ENCODE data around the gene VHLL.

Gene VHLL

DNA sequence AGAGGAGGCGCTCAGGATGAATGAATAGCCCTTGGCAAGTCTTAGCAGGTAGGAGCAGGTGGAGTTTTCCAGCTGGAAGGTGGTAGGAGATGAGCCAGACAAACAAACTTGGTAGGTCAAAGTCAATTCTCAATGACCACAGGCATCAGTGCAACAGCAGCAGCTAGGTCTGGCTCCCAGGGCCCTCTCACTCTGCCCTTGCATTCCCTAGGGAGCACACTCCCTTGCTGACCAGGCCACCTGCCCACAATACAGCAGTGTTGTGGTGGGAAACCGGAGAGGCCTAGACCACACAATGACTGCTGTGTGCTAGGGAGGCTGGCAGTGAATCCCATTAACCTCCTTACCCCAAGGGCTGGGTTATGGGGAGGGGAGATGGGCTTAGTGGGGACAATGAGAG is 38.2 kb downstream of the VHLL start:
- DNase-seq (ENCODE audit: low spot score): no peak
- TF ChIP-seq, protein P1, sequence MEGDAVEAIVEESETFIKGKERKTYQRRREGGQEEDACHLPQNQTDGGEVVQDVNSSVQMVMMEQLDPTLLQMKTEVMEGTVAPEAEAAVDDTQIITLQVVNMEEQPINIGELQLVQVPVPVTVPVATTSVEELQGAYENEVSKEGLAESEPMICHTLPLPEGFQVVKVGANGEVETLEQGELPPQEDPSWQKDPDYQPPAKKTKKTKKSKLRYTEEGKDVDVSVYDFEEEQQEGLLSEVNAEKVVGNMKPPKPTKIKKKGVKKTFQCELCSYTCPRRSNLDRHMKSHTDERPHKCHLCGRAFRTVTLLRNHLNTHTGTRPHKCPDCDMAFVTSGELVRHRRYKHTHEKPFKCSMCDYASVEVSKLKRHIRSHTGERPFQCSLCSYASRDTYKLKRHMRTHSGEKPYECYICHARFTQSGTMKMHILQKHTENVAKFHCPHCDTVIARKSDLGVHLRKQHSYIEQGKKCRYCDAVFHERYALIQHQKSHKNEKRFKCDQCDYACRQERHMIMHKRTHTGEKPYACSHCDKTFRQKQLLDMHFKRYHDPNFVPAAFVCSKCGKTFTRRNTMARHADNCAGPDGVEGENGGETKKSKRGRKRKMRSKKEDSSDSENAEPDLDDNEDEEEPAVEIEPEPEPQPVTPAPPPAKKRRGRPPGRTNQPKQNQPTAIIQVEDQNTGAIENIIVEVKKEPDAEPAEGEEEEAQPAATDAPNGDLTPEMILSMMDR (IDR thresholded peaks at IDR 0.05; ENCODE audit: extremely low read depth, insufficient read depth, missing control alignments): no peak
- in situ Hi-C loops (cut with MboI; ENCODE audit: low pct_unique_long_range_greater_than_20kb, low sequenced_read_pairs, unreplicated experiment): no loop called here

DNA sequence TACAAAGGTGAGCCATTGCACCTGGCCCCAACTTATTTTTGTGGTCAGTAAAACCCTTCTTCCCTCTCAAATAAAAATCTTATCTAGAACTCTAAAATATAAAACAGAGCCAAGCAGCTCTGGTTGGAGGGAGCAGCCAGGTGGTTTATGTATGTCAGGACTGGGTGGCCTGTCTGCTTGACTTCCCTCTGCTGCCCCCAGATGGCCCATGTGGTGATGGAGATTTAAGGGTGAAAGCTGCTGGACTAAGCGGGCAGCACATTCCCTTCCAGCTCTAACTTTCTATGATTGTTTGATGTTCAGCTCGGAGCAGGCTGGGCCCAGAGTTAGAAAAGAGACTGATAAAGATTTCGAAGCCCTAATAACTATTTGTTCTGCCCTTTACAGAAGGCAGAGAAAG is 39.3 kb downstream of the VHLL start:
- DNase-seq (ENCODE audit: low spot score): no peak
- TF ChIP-seq, protein P1 (IDR thresholded peaks at IDR 0.05; ENCODE audit: extremely low read depth, insufficient read depth, missing control alignments): peak; percentile 32
- in situ Hi-C loops (cut with MboI; ENCODE audit: low pct_unique_long_range_greater_than_20kb, low sequenced_read_pairs, unreplicated experiment): no loop called here

DNA sequence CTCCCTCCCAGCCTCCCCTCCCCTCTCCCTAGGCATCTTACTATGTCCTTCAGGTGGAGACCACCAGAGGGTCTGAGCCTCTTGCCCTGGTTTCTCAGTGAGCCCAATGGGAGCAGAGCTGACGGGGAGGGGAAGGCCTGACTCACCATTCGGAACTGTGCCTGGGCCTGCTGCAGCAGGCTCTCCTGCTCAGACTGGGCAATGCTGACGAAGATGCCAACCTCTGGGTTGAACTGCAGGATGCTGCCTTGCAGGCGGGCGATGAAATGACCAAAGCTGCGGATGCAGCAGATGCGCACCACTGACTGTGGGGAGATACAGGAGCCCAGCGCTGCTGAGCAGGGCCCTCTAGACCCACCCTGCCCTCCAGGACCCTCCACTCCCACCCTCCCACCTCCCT is 40.2 kb downstream of the VHLL start:
- in situ Hi-C loops (cut with MboI; ENCODE audit: low pct_unique_long_range_greater_than_20kb, low sequenced_read_pairs, unreplicated experiment): no loop called here
- TF ChIP-seq, protein P1 (IDR thresholded peaks at IDR 0.05; ENCODE audit: extremely low read depth, insufficient read depth, missing control alignments): no peak
- DNase-seq (ENCODE audit: low spot score): no peak

DNA sequence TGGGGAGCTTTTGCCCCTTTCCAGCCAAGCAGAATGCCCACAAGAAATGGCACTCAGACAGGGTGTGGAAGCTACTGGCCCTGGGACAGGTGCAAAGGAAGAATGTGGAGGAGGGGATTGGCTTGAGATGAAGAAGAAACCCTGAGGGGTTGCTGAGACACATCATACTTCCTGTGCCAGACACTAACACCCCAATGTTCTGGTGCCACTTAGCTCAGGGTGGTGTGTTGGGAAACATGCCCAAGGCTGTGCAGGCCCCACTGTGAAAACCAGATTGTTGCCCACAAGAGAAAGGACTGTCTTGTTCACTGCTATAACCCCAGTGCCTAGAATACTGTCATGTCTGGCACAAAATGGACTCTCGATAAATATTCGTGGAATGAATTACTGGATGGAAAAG is 41.4 kb downstream of the VHLL start:
- TF ChIP-seq, protein P1 (IDR thresholded peaks at IDR 0.05; ENCODE audit: extremely low read depth, insufficient read depth, missing control alignments): no peak
- in situ Hi-C loops (cut with MboI; ENCODE audit: low pct_unique_long_range_greater_than_20kb, low sequenced_read_pairs, unreplicated experiment): no loop called here
- DNase-seq (ENCODE audit: low spot score): no peak

DNA sequence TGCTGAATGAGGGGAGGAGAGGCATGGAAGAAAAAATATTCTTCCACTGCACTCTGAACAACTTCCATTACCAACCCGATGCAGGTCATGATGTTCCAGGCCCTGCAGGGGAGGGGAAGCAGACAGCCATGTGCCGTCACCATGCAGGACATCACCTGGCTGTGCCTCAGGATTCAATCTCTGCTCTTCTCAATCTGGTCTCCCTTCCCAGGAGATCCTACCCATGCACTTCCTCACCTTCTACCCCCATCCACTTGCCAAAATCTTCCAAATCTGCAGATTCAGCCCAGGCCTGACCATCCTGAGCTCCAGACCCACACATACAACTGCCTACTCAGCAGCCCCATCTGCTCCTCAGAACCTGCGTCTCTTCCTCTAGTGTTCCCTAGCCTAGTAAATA is 45.5 kb downstream of the VHLL start:
- in situ Hi-C loops (cut with MboI; ENCODE audit: low pct_unique_long_range_greater_than_20kb, low sequenced_read_pairs, unreplicated experiment): no loop called here
- DNase-seq (ENCODE audit: low spot score): no peak
- TF ChIP-seq, protein P1 (IDR thresholded peaks at IDR 0.05; ENCODE audit: extremely low read depth, insufficient read depth, missing control alignments): no peak

DNA sequence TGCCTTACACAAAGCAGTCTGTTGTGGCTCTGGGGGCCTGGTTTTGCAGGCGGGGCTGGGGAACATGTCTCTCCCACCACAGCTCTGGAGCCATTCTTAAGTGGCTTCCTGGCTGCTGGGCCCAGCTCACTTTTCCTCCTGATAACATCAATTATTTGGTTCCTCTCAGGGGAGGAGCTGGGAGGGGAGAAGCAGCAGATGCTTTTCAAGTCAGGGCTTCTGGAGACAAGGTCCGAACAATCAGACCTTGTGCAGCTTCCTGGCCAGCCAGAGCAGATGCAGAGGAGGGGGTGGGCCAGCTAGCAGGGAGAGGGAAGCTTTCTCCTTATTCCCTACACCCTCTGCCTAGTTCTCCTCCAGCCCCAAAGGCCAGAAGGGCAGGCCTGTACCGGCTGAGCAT is 47.6 kb downstream of the VHLL start:
- no peak for DNase-seq (ENCODE audit: low spot score)
- in situ Hi-C loops (cut with MboI; ENCODE audit: low pct_unique_long_range_greater_than_20kb, low sequenced_read_pairs, unreplicated experiment): no loop called here
- TF ChIP-seq, protein P1 (IDR thresholded peaks at IDR 0.05; ENCODE audit: extremely low read depth, insufficient read depth, missing control alignments): no peak

DNA sequence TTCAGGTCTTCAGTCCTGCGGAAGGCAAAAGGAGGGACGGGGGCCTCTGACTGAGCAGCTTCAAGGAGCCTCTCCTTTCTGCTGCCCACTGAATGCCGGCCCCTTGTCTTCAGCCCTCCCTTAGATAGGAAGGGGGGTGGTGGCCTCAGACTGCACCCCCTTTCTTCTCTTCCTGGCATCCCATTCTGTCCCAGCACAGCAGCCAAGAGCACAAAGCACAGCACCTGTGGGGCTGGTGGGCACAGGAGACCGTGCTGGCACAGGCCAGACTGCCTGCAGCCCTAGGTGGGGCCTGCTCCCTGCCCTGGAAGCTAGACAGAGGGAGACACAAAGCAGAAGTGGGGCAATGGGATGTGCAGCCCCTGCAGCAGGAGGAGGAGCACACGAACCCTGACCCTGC is 49.5 kb downstream of the VHLL start:
- DNase-seq (ENCODE audit: low spot score): no peak
- TF ChIP-seq, protein P1 (IDR thresholded peaks at IDR 0.05; ENCODE audit: extremely low read depth, insufficient read depth, missing control alignments): no peak
- in situ Hi-C loops (cut with MboI; ENCODE audit: low pct_unique_long_range_greater_than_20kb, low sequenced_read_pairs, unreplicated experiment): no loop called here
